Right renal pelvis (tissue), 4 donors: ENCODE data around the gene GCSH. TPM values are rescaled to one million over a fixed set of nuclear protein-coding genes. Genes with fewer than 3 reads are reported as not detected.
"Not testable (repeated sequence)": the region's sequence is repeated elsewhere in the genome, so short reads cannot be mapped to it uniquely, and the experiment has no call there.

Source experiments
- DNase-seq, 4 donors: peaks; one replicate each; pipeline ENCODE4 v3.0.0-alpha.2; 2013; ENCODE audit warnings: low read depth in 4 of 4, low spot score in 3 of 4, missing footprints in 1 of 4
- polyA plus RNA-seq, 4 donors: library from polyadenylated mRNA; unstranded; fragments of 120-200 nt; gene quantifications; one replicate each; pipeline ENCODE4 v1.2.1, GENCODE V29; 2013; ENCODE audit not compliant: insufficient read length in 4 of 4

GCSH gene
- 100 to 1,000 TPM in 3 of 4 donors, 10 to 100 TPM in 1; 93.6 to 121 (median 114) TPM for polyA plus RNA-seq

GRCh38 chr16:81095953-81096714, at the start of gene GCSH:
Gene GCSH, minus strand, starts transcription at chr16:81096395. Its CDS starts 117 bp downstream, at chr16:81096278.
- DNase-seq: peak; percentile 94 to 96 (median 94)

- no peak for DNase-seq
Measured at GRCh38 chr16:81143921-81144471, 47.8 kb upstream of the GCSH start.

- no peak for DNase-seq
Measured at GRCh38 chr16:81142864-81143263, 46.7 kb upstream of the GCSH start.

- DNase-seq: no peak
Measured at GRCh38 chr16:81140930-81141780, 45.0 kb upstream of the GCSH start.

- no peak for DNase-seq
Measured at GRCh38 chr16:81138831-81139557, 42.8 kb upstream of the GCSH start.

- DNase-seq: no peak
Measured at GRCh38 chr16:81137754-81138153, 41.6 kb upstream of the GCSH start.

GRCh38 chr16:81136390-81137335, 40.5 kb upstream of the GCSH start:
- peak; percentile 5 to 51 (median 20) for DNase-seq

- DNase-seq: no peak
Measured at GRCh38 chr16:81130126-81130525, 33.9 kb upstream of the GCSH start.

GRCh38 chr16:81128726-81129524, 32.7 kb upstream of the GCSH start:
- no peak for DNase-seq

GRCh38 chr16:81127051-81127450, 30.9 kb upstream of the GCSH start:
- no peak for DNase-seq

- DNase-seq: no peak
Measured at GRCh38 chr16:81123092-81123852, 27.1 kb upstream of the GCSH start.

GRCh38 chr16:81121474-81121990, 25.3 kb upstream of the GCSH start:
- no peak for DNase-seq

- no peak for DNase-seq
Measured at GRCh38 chr16:81117436-81117835, 21.2 kb upstream of the GCSH start.

GRCh38 chr16:81116285-81116684, 20.1 kb upstream of the GCSH start:
- DNase-seq: no peak

GRCh38 chr16:81112453-81112852, 16.3 kb upstream of the GCSH start:
- no peak for DNase-seq

GRCh38 chr16:81109274-81109673, 13.1 kb upstream of the GCSH start:
- not testable (repeated sequence) for DNase-seq

- no peak for DNase-seq
Measured at GRCh38 chr16:81107511-81107910, 11.3 kb upstream of the GCSH start.
